HG03095 (cell line): Measurements from ENCODE around the gene SOX18.

Experiments used
- ATAC-seq: cut with Tn5 transposase; IDR thresholded peaks from one replicate; pipeline ENCODE4 v1.9.1; 2021; ENCODE audit warnings: moderate library complexity; ENCODE audit not compliant: unreplicated experiment

The SOX18 gene

DNA sequence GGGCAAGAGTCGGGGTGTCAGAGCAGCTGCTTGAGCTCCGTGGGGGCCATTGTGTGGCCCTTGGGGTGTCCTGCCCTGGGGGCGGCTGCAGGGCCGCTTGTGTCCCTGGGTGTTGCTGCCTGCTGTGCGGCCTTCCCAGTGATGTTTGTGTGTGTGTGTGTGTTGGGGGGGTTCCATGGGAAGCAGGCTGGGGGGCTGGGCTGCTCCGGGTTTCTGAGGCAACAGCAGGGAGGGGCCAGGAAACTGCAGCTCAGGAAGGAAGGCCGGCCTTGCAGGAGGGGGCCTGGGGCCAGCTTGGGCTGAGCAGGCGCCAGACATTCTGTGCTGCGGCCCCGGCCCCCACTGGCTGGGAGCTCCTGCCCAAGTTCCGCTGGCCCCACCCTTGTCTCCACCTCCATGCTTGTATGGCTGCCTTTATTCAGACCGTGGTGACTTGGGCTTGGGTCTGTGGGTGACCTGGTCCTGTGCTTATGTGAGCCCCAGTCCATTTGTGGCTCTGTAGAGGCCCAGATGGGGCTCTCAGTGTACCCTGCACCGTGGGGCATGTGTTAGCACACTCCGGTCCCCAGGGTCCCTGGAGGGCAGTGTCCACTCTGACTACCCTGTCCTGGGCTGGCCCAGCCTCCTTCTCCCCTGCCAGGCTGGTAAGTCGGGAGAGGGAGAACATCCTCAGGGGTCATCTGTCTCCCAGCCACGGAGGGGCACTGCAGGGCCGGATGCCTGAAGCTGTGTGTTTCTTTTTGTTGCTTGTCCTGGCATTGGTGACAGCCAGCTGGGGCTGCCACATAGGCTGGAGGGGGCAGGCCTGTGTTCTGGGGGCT is 4.6 kb upstream of the SOX18 start:
- ATAC-seq: no peak

DNA sequence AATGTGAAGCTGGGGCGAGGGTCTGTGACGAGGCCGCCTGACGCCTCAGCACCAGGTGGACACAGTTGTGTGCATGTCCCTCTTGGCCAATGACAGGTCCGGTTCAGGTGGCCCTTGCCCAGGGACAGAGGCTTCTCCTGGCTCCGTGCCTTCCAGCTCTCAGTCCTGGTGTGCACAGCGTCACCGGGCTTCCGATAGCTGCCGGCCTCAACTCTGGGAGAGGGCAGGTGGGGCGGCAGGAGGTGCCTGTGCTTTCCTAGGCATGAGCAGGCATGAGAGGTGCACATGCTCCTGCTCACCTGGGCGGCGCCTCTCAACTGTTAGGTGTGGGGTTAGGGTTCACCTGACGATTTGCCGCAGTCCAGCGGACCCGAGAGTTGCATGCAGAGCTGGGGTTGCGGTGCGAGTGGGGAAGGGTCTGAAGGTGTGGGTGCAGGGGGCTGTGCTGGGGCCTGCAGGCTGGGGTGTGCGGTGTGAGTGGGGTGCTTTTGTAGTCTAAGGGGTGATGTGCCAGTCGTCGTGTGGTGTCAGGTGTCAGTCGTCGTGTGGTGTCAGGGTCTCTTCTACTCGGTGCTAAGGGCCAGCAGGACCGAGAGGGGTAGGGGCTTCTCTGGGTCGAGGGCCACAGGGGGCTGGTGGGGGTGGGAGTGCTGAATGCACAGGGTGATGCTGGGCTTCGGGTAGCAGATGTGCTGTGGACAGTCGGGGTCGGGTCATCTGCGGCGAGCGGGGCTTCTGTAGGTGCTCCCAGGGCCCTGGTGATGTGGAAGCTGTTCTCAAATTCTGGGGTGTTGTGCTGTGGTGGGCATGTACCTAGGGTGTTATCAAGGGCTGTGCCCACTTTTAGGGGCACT is 3.8 kb upstream of the SOX18 start:
- no peak for ATAC-seq

DNA sequence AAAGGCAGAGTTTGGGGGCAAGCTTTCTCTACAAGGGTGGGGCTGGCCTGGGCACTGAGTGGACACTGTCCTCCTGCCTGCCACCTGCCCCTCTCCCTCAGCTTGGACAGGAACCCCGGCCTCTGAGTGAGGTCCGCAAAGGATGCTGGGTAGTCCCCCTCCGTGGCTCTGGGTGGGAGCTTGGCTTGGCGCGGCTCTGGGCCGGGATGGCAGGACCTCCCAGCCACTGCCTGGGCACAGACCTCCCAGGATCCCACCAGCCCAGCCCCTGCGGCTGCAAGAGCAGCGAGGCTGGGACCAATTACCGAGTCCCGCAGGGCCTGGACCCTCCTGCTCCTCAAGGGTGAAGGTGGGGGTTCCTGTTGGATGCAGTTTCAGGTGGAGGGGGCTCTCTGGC is 2.9 kb upstream of the SOX18 start:
- no peak for ATAC-seq

DNA sequence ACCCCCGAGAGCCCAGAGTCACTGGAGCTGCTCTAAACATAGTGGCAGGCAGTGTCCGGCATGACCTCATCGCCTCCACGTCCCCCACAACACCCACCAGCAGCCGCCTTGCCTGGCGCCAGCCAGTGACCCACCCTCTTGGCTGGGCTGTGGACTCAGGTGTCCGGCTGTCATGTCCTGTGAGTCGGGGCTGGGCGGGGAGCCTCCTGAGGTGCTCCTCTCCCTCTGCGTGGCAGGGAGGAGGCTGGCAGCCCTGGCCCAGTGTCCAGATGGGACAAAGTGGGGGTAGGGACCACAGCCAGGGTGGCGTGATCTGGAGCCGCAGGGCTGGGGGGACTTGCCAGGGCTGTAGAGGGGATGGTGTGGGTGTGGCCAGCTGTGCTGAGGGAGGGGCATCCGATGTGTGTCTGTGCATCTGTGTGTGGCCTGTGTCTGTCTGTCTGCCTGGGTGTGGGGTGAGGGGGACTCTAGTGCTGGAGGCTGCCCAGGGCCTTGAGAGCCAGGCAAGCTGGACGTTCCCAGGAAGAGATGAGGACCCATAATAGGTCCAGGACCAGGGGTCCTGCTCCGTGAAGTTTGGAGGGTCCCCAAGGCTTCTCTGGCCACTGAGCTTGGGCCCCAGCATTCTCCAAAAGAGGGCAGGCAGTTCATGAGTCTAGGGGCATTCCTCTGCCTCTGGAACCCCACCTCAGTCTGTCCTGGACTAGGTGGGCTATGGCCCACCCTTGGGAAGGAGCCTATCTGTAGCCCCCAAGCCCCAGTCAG is 2.3 kb upstream of the SOX18 start:
- ATAC-seq: no peak

DNA sequence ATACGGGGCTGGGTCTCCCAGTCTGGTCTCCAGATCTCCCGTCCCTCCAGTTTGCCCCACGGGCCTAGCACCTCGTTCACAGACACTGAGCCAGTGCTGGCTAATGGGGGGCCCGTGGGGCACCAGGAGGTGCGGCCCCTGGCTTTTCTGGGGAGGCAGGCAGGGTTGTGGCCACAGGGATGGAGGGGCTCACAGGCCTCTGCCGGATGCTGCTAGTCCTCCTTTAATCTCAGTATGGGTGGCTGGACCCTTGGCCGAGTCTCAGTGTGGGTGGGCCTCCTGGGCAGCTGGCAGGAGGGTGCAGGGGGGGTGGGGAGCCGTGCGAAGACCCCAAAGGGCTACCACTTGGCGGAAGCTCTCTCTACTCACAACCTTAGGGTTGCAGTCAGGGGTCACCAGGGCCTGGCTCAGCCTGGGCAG is 1.6 kb upstream of the SOX18 start:
- ATAC-seq: no peak

DNA sequence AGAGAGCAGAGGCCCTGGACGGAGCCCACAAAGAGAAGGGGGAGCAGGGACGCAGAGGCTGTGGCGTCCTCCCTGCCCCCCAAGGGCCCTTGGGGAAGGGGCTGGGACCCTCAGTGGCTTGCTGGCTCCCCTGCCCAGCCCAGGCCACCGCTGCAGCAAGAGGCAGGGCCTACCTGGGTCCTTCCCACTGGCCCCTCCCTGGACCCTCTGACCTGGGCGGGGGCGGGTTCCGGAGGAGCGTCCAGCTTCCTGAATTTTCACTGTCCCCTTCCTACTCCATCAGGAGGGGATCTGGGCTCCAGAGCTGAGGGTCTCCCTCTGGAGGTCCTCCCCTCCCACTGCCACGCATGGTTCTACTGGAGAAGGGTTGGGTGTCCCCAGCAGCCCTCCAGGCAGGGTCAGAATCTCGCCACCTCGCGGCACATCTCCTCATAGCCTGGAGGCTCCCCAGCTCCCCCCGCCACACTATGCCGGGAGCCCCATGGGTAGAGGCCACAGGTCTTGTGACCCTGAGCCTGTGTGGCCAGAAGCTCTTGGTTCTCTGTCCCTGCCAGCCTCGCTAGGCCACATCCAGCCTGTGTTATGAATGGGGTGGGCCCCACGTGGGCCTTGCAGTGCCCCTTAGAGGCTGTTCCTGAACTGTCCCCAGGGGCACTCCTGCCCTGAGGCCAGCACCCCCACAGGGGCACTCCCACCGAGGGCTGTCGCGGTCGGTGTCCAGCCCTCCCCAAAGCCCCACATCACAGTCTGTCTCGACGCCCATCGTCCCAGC is 1.0 kb upstream of the SOX18 start:
- ATAC-seq: no peak

DNA sequence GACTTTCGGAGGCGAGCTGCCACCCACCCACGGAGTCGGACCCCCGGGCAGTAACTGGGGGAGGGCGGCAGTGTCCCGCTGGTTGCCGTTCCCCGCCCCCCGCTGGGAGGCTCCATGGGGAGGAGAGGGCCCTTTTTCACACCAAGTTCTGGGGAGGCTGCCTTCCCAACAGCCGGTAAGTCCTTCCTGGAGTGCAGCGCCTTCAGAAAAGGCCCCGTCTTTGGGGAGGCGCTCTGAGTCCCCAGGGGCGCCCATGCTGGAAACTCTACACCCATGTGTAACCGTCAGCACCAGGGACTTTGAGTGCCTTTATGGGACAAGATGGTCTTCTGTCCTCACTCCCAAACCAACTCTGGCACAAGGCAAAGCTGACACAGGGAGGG is 430 bp upstream of the SOX18 start:
- ATAC-seq: no peak

DNA sequence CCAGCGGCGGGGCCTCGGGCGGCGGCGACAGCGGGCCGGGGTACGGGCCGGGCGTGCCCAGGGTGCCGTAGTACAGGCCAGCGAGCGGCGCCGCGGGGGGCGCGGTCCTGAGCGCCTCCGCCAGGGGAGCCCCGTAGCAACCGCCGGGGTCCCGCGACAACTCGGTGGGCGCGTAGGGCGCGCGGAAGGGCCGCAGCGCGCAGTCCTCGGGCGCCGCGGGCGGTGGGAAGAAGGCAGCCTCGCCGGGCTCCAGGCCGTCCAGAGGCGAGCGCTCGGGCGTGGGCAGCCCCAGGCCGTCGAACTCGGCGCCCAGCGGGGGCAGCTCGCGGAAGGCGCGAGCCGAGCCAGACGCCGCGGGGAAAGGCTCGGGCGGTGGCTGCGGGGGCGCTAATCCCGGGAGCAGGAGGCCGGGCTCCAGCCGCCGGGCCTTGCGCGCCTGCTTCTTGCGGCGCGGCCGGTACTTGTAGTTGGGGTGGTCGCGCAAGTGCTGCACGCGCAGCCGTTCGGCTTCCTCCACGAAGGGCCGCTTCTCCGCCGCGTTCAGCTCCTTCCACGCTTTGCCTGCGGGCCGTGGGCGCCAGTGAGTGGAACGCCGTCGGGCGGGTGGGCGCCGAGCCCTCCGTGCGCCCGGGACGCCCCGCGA is 916 bp downstream of the SOX18 start:
- no peak for ATAC-seq

DNA sequence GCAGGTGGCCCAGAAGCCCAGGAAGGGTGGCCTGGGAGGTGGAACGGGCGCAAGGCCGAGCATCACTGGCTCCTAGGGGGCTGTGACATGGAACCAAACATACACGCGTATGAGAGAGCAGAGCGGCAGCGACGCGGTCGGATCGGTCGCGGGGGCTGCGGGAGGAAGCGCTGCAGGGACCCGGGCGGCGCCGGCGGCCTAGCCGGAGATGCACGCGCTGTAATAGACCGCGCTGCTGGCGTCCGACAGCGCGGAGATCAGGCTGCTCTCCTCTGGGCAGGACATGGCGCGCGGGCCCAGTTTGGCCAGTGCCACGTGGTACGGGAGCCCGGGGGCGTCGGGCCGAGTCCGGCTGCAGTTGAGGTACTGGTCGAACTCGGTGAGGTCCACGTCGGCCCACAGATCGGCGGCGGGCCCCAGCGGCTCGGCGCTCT is 1.5 kb downstream of the SOX18 start:
- ATAC-seq: no peak

DNA sequence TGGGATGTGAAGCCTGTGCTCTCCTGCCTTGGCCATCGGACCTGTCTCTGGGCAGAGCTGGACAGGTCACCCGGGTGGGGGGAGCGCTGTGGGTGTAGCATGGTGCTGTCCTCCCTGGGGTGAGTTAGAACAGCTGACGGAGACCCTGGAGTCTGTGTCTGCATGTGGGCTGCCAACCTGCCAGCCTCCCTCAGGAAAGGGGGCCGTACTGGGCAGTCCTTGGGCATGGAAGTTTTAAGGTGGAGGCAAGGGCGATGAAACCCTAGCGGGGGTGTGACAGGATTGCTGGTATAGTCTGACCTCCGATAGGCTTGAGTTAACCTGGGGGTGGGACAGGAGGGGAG is 2.4 kb downstream of the SOX18 start:
- no peak for ATAC-seq

DNA sequence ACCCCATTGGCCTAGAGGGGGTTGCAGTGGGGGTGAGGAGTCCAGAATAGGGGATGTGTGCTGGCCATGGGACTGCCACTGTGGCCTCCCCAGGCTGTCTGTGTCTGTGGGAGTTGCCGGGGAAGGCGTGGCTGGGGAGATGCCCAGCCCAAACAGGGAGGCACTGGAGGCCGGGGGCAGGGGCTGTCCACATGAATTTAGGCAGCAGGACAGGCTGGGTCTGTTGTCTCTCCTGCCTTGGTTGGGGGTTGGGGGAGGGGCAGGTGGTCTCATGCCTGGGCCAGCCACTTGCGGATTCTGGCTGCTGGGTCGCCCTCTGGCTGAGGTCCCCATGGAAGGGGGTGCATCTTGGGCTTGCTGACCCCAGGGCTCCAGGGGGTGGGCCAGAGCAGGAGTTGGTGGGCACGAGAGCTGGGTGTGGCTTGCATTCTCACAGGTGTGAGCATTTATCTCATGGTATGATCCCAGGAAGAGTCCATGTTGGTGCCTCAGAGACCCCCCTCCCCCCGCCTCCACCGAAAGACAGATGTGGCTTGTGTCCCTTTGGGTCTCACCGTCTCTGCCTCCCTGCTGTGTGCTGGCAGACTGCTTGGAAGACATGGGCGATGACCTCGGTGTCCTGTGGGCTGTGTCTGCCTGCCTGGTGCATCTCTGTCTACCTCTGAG is 4.0 kb downstream of the SOX18 start:
- no peak for ATAC-seq

DNA sequence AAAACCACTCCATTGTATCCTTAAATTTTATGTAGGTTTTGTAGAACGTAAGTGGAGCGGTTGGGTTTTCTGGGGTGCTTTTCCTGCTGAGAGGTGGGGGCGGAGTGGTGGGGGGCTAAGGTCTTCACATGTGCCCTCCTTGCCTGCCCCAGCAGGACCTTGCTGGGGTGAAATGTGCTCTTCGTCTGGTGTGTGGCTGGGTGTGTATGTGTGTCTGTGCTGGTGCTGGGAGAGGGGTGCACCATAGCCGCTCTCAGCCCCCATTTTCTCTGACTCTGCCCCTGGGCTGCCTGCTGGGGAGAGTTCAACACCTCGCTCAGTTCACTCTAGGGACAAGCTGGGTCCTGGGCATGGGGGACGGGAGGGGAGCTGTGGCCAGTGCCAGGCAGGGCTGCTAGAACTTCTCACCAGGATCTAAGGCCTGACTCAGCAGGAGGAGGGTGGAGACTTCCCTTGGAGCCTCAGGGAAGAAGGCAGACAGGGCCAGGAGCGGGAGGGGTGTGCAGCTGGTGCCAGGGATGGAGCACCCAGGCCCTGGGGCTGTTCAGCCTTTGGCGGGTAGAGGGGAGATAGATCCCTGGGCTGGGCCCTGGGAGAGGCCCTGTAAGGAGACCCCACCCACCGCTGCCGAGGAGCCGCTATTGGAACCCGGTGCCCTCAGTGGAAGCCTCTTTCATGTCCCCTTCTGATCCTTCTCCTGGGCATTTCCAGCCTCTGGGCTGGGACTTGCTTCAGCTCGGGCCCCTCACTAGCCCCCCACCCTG is 4.8 kb downstream of the SOX18 start:
- no peak for ATAC-seq

DNA sequence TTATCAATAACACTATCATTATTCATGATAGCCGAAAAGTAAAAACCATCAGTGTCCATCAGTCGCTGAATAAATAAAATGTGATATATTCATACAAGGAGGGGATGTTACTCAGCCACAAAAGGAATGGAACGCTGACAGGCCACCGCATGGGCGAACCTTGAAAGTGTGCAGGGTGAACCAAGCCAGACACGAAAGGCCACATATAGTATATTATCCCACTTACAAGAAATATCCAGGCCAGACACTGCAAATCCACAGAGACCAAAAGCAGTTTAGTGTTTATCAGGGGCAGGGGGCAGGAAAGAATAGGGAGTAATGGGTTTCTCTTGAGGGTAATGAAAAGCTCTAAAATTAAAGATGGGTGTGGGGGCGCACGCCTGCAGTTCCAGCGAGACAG is 5.7 kb downstream of the SOX18 start:
- ATAC-seq: no peak

DNA sequence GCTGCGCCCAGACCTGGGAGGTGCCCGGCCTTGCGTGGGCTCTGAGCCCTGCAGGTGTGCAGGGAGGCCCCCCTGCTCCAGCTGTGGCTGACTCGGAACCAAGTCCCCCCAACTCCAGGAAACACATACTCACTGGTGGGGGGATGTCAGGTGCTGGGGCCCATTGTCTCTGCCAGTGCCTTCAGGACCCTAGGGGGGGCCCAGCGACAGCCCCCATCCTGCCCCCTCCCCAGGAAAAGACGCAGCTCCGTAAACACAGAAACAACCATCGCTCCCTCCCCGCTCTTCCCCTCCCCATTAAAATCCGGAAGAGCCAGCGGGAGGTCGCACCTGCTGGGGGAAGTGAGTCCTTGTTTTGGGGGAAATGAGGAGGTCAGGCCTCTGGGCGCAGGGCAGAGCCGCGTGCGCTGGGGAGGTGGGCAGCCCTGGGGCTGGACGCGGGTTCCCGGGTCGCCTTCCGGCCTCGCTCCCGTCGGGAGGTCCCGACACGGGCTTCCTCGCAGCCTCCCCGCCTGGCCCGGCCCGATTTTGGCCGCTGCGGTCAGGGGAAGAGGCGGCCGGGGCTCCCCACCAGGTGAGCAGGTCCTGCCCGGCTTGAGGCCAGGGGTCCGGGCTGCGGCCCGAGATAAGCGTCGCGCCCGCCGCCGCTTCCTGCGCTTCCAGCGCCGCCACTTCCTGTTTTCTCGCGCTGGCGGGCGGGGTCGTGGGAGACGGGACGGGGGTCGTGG is 7.2 kb downstream of the SOX18 start:
- ATAC-seq: no peak

DNA sequence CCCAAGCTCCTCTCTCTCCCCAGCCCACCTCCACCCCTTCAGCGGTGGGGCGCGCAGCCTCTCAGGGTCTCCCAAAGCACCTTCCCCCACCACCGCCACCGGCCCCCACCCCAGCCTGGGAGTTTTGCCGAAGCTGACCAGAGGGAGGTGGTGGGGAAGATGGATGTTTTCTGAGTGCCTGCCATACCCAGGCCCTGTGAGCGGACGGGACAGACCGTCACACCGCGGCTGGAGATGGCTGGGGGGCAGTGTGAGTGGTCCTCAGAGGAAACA is 7.7 kb downstream of the SOX18 start:
- no peak for ATAC-seq

DNA sequence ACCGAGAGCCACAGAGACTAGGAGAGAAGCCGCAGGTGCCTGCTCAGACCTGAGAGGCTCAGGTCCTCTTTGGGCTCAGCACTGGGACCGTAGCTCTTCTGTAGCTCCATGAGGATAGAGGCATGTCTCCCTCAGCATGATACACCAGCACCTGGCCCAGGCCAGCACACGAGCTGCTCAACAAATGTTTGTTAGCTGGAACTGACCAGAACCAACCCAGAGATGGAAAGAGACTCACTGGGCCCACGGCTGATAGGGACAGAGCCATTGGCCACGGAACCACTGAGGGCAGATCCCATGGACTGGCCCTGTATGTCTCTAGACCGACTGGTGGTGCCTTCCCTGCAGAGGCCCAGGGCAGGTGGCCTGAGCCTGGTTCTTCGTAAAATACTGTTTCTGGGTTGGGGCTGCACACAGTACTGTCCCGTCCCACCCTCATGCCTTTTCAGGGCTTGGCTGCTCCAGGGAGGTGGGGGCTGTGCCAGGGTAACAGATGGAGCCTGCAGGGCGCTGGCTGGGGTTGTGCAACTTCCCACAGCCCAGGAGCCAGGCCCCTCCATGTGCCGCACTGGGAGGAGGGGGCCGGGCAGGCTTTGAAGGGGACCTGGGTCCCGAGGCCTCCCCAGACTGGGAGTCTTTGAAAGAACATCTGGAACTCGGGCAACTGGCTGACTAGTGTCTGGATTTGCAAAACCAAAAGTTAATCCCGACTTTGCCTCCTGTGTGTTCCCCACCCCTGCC is 8.2 kb downstream of the SOX18 start:
- ATAC-seq: no peak

DNA sequence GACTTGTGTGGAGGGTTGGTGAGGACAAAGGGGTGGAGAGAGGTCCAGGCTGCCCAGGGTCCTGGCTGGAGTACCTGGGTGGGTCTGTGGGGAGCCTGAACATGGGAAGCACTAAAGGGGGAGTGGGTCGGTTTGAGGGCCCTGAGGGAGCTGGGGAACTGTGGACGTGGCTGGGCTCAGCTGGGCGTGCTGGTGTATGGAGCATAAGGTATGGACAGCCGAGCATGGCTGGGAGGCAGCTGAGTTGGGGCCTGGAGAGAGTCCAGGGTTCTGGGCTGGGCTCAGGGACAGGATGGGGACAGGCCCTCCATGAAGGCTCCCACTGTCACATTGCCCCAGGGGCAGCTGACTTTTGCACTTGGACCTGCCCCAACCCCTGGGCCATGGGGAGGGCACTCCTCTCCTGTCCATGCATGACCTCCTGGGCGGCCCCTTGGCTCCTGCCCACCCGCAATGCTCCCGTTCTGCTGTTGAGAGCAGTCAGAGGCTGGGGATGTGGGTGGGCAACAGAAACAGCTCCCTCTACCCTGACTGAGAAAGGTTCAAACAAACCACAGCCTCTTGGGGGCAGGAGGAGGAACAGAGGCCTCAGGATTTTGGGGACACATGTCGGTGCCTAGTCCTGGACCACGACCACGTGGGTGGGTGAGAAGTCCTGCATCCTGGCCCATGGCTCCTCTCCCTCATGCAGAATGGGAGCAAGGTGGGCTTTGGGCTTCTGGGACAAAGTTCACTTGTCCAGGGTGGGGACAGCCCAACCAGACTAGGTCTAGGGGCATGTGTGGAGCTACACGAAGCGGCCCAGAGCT is 9.0 kb downstream of the SOX18 start:
- no peak for ATAC-seq
